Fibroblast of skin of right biceps (primary cell): ENCODE data around the gene VOPP1.
A peak's percentile ranks its signal among the peaks of the same experiment; 100 is the strongest.

Experiments used
- DNase-seq: peaks from one replicate; pipeline ENCODE4 v3.0.0-alpha.2; 2013

VOPP1 gene

GRCh38 chr7:55576753-55577152, 4.5 kb upstream of the VOPP1 start:
- no peak for DNase-seq

GRCh38 chr7:55575733-55576132, 3.4 kb upstream of the VOPP1 start:
- no peak for DNase-seq

GRCh38 chr7:55575098-55575497, 2.8 kb upstream of the VOPP1 start:
- DNase-seq, result no peak

GRCh38 chr7:55574051-55574717, 1.9 kb upstream of the VOPP1 start:
- peak; percentile 49 for DNase-seq

GRCh38 chr7:55573234-55573900, 1.1 kb upstream of the VOPP1 start:
- peak; percentile 60 for DNase-seq

GRCh38 chr7:55571511-55572377, 558 bp downstream of the VOPP1 start:
- DNase-seq, result peak; percentile 44

- DNase-seq, result peak; percentile 90
These were observed 1.4 kb downstream of the VOPP1 start for GRCh38 chr7:55570939-55571338.

- DNase-seq, result peak; percentile 73
These were observed 2.0 kb downstream of the VOPP1 start for GRCh38 chr7:55570218-55570873.

- DNase-seq, result no peak
These were observed 2.5 kb downstream of the VOPP1 start for GRCh38 chr7:55569797-55570196.

- no peak for DNase-seq
These were observed 3.0 kb downstream of the VOPP1 start for GRCh38 chr7:55569269-55569663.

- DNase-seq, result no peak
These were observed 3.6 kb downstream of the VOPP1 start for GRCh38 chr7:55568613-55569268.

GRCh38 chr7:55567571-55567970, 4.7 kb downstream of the VOPP1 start:
- no peak for DNase-seq

- no peak for DNase-seq
These were observed 6.6 kb downstream of the VOPP1 start for GRCh38 chr7:55565681-55566080.

- no peak for DNase-seq
These were observed 8.5 kb downstream of the VOPP1 start for GRCh38 chr7:55563596-55564325.

GRCh38 chr7:55561690-55562089, 10.6 kb downstream of the VOPP1 start:
- DNase-seq, result no peak

- DNase-seq, result no peak
These were observed 13.1 kb downstream of the VOPP1 start for GRCh38 chr7:55558962-55559920.

- DNase-seq, result no peak
These were observed 14.6 kb downstream of the VOPP1 start for GRCh38 chr7:55557666-55558188.

GRCh38 chr7:55556492-55556891, 15.8 kb downstream of the VOPP1 start:
- no peak for DNase-seq

- DNase-seq, result no peak
These were observed 16.3 kb downstream of the VOPP1 start for GRCh38 chr7:55556031-55556430.

- no peak for DNase-seq
These were observed 17.1 kb downstream of the VOPP1 start for GRCh38 chr7:55555160-55555559.
